ENCODE measurements around the gene LARP1B.

- no peak for TF ChIP-seq CTCF (conservative IDR thresholded peaks at IDR 0.05; ENCODE audit: low read length)
- TF ChIP-seq EZH2phosphoT487 (IDR thresholded peaks at IDR 0.05; ENCODE audit: borderline replicate concordance, low read depth, low read length): no peak
Measured at GRCh38 chr4:128029907-128030306, 31.2 kb upstream of the LARP1B start.

Measured in OCI-LY7 (cell line).